Measurements from ENCODE around the gene MRPS30.

- TF ChIP-seq, protein P1, sequence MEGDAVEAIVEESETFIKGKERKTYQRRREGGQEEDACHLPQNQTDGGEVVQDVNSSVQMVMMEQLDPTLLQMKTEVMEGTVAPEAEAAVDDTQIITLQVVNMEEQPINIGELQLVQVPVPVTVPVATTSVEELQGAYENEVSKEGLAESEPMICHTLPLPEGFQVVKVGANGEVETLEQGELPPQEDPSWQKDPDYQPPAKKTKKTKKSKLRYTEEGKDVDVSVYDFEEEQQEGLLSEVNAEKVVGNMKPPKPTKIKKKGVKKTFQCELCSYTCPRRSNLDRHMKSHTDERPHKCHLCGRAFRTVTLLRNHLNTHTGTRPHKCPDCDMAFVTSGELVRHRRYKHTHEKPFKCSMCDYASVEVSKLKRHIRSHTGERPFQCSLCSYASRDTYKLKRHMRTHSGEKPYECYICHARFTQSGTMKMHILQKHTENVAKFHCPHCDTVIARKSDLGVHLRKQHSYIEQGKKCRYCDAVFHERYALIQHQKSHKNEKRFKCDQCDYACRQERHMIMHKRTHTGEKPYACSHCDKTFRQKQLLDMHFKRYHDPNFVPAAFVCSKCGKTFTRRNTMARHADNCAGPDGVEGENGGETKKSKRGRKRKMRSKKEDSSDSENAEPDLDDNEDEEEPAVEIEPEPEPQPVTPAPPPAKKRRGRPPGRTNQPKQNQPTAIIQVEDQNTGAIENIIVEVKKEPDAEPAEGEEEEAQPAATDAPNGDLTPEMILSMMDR (IDR thresholded peaks at IDR 0.05) = no peak
- TF ChIP-seq EP300 (IDR thresholded peaks at IDR 0.05) = no peak
- TF ChIP-seq POLR2A (IDR thresholded peaks at IDR 0.05) = no peak
These were observed 39.4 kb upstream of the MRPS30 start for GRCh38 chr5:44769200-44769876.

Data from upper lobe of left lung (tissue), 4 donors.